HepG2 (cell line): ENCODE results near the gene CDK5RAP1. TPM values are rescaled to one million over a fixed set of nuclear protein-coding genes. Genes with fewer than 3 reads are reported as not detected.

Source experiments
- CAMTA2 ChIP-seq: sonication (generic); formaldehyde crosslinking; IDR thresholded peaks from 2 replicates; pipeline ENCODE4 v1.4.0; 2020; ENCODE audit warnings: mild to moderate bottlenecking, missing genetic modification reagents, borderline replicate concordance
- CSRNP2 ChIP-seq: sonication (generic); formaldehyde crosslinking; conservative IDR thresholded peaks from 2 replicates; pipeline ENCODE4 v1.8.0; 2022; ENCODE audit warnings: low read depth, missing genetic modification reagents
- ETV6 ChIP-seq: sonication (generic); formaldehyde crosslinking; conservative IDR thresholded peaks from 2 replicates; pipeline ENCODE4 v1.4.0; 2020; ENCODE audit warnings: missing genetic modification reagents
- HOXA3 ChIP-seq: sonication (generic); formaldehyde crosslinking; IDR thresholded peaks from 2 replicates; pipeline ENCODE4 v1.5.0; 2020; ENCODE audit warnings: missing genetic modification reagents
- KLF12 ChIP-seq: sonication (generic); formaldehyde crosslinking; IDR thresholded peaks from 2 replicates; pipeline ENCODE4 v1.4.0; 2020; ENCODE audit warnings: missing genetic modification reagents, borderline replicate concordance
- MED1 ChIP-seq: sonication (generic); formaldehyde crosslinking; IDR thresholded peaks from 2 replicates; pipeline ENCODE4 v1.4.0; 2020; ENCODE audit warnings: missing genetic modification reagents
- MYPOP ChIP-seq: sonication (generic); formaldehyde crosslinking; IDR thresholded peaks from 2 replicates; pipeline ENCODE4 v1.8.1; 2023; ENCODE audit warnings: mild to moderate bottlenecking, moderate library complexity, missing genetic modification reagents
- NCOA5 ChIP-seq: sonication (generic); formaldehyde crosslinking; IDR thresholded peaks from 2 replicates; pipeline ENCODE4 v1.4.0; 2020; ENCODE audit warnings: missing genetic modification reagents
- POGK ChIP-seq: sonication (generic); formaldehyde crosslinking; conservative IDR thresholded peaks from 2 replicates; pipeline ENCODE4 v1.8.0; 2022; ENCODE audit warnings: mild to moderate bottlenecking, moderate library complexity, missing genetic modification reagents
- POLR2G ChIP-seq: fragments of 200-400 bp; formaldehyde crosslinking; IDR thresholded peaks from 2 replicates; pipeline ENCODE4 v1.6.1; 2018; ENCODE audit warnings: mild to moderate bottlenecking, low read depth, low read length, moderate library complexity
- PRPF4 ChIP-seq: fragments of 200-400 bp; formaldehyde crosslinking; IDR thresholded peaks from 2 replicates; pipeline ENCODE4 v1.6.1; 2016; ENCODE audit warnings: low read length, low read depth; ENCODE audit not compliant: poor library complexity, severe bottlenecking
- RXRA ChIP-seq: sonication (generic); formaldehyde crosslinking; IDR thresholded peaks from 2 replicates; pipeline ENCODE4 v1.5.1; 2020; ENCODE audit warnings: missing genetic modification reagents
- TAF15 ChIP-seq: fragments of 200-400 bp; formaldehyde crosslinking; IDR thresholded peaks from one replicate; pipeline ENCODE4 v1.6.1; 2018; ENCODE audit warnings: mild to moderate bottlenecking, low read depth, low read length; ENCODE audit not compliant: poor library complexity, severe bottlenecking
- TCF7L2 ChIP-seq: IDR thresholded peaks from 2 replicates; pipeline ENCODE4 v1.6.1; 2011; ENCODE audit warnings: mild to moderate bottlenecking, low read depth, low read length, moderate library complexity
- TSC22D2 ChIP-seq: sonication (generic); formaldehyde crosslinking; IDR thresholded peaks from 2 replicates; pipeline ENCODE4 v1.5.1; 2020; ENCODE audit warnings: missing genetic modification reagents, mild to moderate bottlenecking, borderline replicate concordance
- ZKSCAN8 ChIP-seq: IDR thresholded peaks from 2 replicates; pipeline ENCODE4 v1.6.1; 2016; ENCODE audit warnings: borderline replicate concordance, missing genetic modification reagents, missing compliant biosample characterization
- ZNF562 ChIP-seq: sonication (generic); formaldehyde crosslinking; IDR thresholded peaks from 2 replicates; pipeline ENCODE4 v1.8.0; 2022; ENCODE audit warnings: missing genetic modification reagents, borderline replicate concordance
- ZNF674 ChIP-seq: sonication (generic); formaldehyde crosslinking; IDR thresholded peaks from 2 replicates; pipeline ENCODE4 v1.5.0; 2020; ENCODE audit warnings: low read depth, mild to moderate bottlenecking, missing genetic modification reagents
- ZNF687 ChIP-seq: sonication (generic); formaldehyde crosslinking; IDR thresholded peaks from 2 replicates; pipeline ENCODE4 v1.5.1; 2020; ENCODE audit warnings: mild to moderate bottlenecking, missing genetic modification reagents, moderate library complexity
- ZNF780A ChIP-seq: sonication (generic); formaldehyde crosslinking; IDR thresholded peaks from 2 replicates; pipeline ENCODE4 v1.8.0; 2022; ENCODE audit warnings: mild to moderate bottlenecking, missing genetic modification reagents, moderate library complexity
- ZNF781 ChIP-seq: sonication (generic); formaldehyde crosslinking; IDR thresholded peaks from 2 replicates; pipeline ENCODE4 v1.5.1; 2020; ENCODE audit warnings: borderline replicate concordance, mild to moderate bottlenecking, missing genetic modification reagents; ENCODE audit errors: not compliant biosample characterization
- polyA plus RNA-seq, 8 experiments: library from polyadenylated mRNA; depleted of rRNA in 3 of 8; stranded (reverse) in 7 of 8; unstranded in 1 of 8; fragments of >200 nt; fragmentation: Illumina TruSeq in 4 of 8; extraction: Trizol in 4 of 8; gene quantifications; 2 replicates each; pipeline versions ENCODE4 v1.2.1 to v1.2.3, GENCODE V29; 2011 to 2016; ENCODE audit warnings: low read depth in 4 of 8, missing spikeins in 1 of 8, mixed read lengths in 1 of 8; ENCODE audit not compliant: insufficient read depth in 1 of 8
- total RNA-seq, 5 experiments: library from RNA; depleted of rRNA; stranded (reverse); fragments of >200 nt; fragmentation: Illumina TruSeq; extraction: Trizol; gene quantifications; 2 replicates each; pipeline ENCODE4 v1.2.3, GENCODE V29; 2016; ENCODE audit warnings: low read depth in 1 of 5

The CDK5RAP1 gene
- total and polyA plus RNA-seq, 2 of the 13 experiments (the other 11 are each of a cell fraction or from before 2014, with no cell fraction given): 53.6 to 98.2 TPM

GRCh38 chr20:33401184-33401920, at the start of gene CDK5RAP1 (continued):
- TF ChIP-seq ZNF781 (CRISPR knock-in tag): peak; percentile 91
- TF ChIP-seq KLF12: peak; percentile 95; the same call in 1 of the 2 replicates
- TF ChIP-seq ZNF687 (CRISPR knock-in tag): peak; percentile 98
- TF ChIP-seq ZNF780A (CRISPR knock-in tag): peak; percentile 98
- peak; percentile 94 for TF ChIP-seq MYPOP (CRISPR knock-in tag)
- TF ChIP-seq ETV6 (CRISPR knock-in tag): peak; percentile 97
- TF ChIP-seq HOXA3 (CRISPR knock-in tag): peak; percentile 99
- peak; percentile 99 for TF ChIP-seq POGK (CRISPR knock-in tag)
- TF ChIP-seq CAMTA2 (CRISPR knock-in tag): peak; percentile 99
- TF ChIP-seq TCF7L2: no peak
- TF ChIP-seq TAF15: peak; percentile 95
- peak; percentile 99 for TF ChIP-seq ZKSCAN8 (CRISPR knock-in tag)
- no peak for TF ChIP-seq NCOA5 (CRISPR knock-in tag)
- peak; percentile 96 for TF ChIP-seq MED1 (CRISPR knock-in tag)
- peak; percentile 98 for TF ChIP-seq POLR2G
- no peak for TF ChIP-seq ZNF562 (CRISPR knock-in tag)
- TF ChIP-seq RXRA: peak; percentile 95
- TF ChIP-seq CSRNP2: no peak
- peak; percentile 55 for TF ChIP-seq PRPF4
- peak; percentile 99 for TF ChIP-seq TSC22D2
- peak; percentile 94 for TF ChIP-seq ZNF674 (CRISPR knock-in tag)
